HPDE6-E6E7 (cell line): Measurements from ENCODE around the gene WDTC1.
A peak's percentile ranks its signal among the peaks of the same experiment; 100 is the strongest.
"Not testable (repeated sequence)": the region's sequence is repeated elsewhere in the genome, so short reads cannot be mapped to it uniquely, and the experiment has no call there.

ENCODE experiments used
- DNase-seq: peaks from one replicate; pipeline ENCODE4 v3.0.0; 2011; ENCODE audit warnings: missing footprints; ENCODE audit errors: extremely low spot score

The WDTC1 gene

GRCh38 chr1:27234049-27234882, at the start of gene WDTC1:
TSS of gene WDTC1 (plus strand) at chr1:27234632. CDS start at chr1:27261055, 26,423 bp downstream.
- DNase-seq, result peak; percentile 98

- not testable (repeated sequence) for DNase-seq
Observed at GRCh38 chr1:27184665-27185064, 49.8 kb upstream of the WDTC1 start.

- DNase-seq, result peak; percentile 56
Observed at GRCh38 chr1:27192039-27192529, 42.3 kb upstream of the WDTC1 start.

GRCh38 chr1:27193194-27193593, 41.2 kb upstream of the WDTC1 start:
- DNase-seq, result no peak

- no peak for DNase-seq
Observed at GRCh38 chr1:27201295-27201694, 33.1 kb upstream of the WDTC1 start.

GRCh38 chr1:27203946-27204345, 30.5 kb upstream of the WDTC1 start:
- no peak for DNase-seq

GRCh38 chr1:27207238-27207637, 27.2 kb upstream of the WDTC1 start:
- not testable (repeated sequence) for DNase-seq

GRCh38 chr1:27208143-27208850, 26.1 kb upstream of the WDTC1 start:
- DNase-seq, result not testable (repeated sequence)

GRCh38 chr1:27216466-27216865, 18.0 kb upstream of the WDTC1 start:
- no peak for DNase-seq

- DNase-seq, result no peak
Observed at GRCh38 chr1:27217401-27217800, 17.0 kb upstream of the WDTC1 start.

- no peak for DNase-seq
Observed at GRCh38 chr1:27218736-27219135, 15.7 kb upstream of the WDTC1 start.

GRCh38 chr1:27220096-27220495, 14.3 kb upstream of the WDTC1 start:
- no peak for DNase-seq

- DNase-seq, result not testable (repeated sequence)
Observed at GRCh38 chr1:27220702-27221497, 13.5 kb upstream of the WDTC1 start.

GRCh38 chr1:27225621-27226020, 8.8 kb upstream of the WDTC1 start:
- DNase-seq, result no peak

GRCh38 chr1:27227765-27228164, 6.7 kb upstream of the WDTC1 start:
- DNase-seq, result no peak

GRCh38 chr1:27233667-27234048, 774 bp upstream of the WDTC1 start:
- DNase-seq, result no peak

GRCh38 chr1:27235827-27236226, 1.4 kb downstream of the WDTC1 start:
- DNase-seq, result no peak

GRCh38 chr1:27237112-27237511, 2.7 kb downstream of the WDTC1 start:
- no peak for DNase-seq

GRCh38 chr1:27238032-27238431, 3.6 kb downstream of the WDTC1 start:
- no peak for DNase-seq

- no peak for DNase-seq
Observed at GRCh38 chr1:27241677-27242076, 7.2 kb downstream of the WDTC1 start.

GRCh38 chr1:27243665-27244064, 9.2 kb downstream of the WDTC1 start:
- DNase-seq, result not testable (repeated sequence)

- no peak for DNase-seq
Observed at GRCh38 chr1:27246194-27246593, 11.8 kb downstream of the WDTC1 start.
